Measurements from ENCODE around the gene LRP5.

GRCh38 chr11:68470304-68470811 is 158.0 kb downstream of the LRP5 start:
- no peak for TF ChIP-seq POLR2AphosphoS5 (IDR thresholded peaks at IDR 0.05)
- TF ChIP-seq CTCF (IDR thresholded peaks at IDR 0.05): no peak
- TF ChIP-seq POLR2A (IDR thresholded peaks at IDR 0.05): no peak
